ENCODE measurements around the gene RNGTT.

- TF ChIP-seq EZH2 (IDR thresholded peaks at IDR 0.05; ENCODE audit: borderline replicate concordance, low read length) (no peak), CTCF (conservative IDR thresholded peaks at IDR 0.05 in 1 of 2, IDR thresholded peaks at IDR 0.05 in 1 of 2; ENCODE audit: extremely low read depth in 1 of 2, insufficient read depth in 1 of 2, low read depth in 1 of 2, low read length in 2 of 2) (no peak)
Observed at GRCh38 chr6:88728756-88729155, 234.7 kb downstream of the RNGTT start.

Measured in mammary epithelial cell (primary cell).